EL (cell line): ENCODE results near the gene CEP112.

ENCODE experiments used
- DNase-seq: peaks from one replicate; pipeline ENCODE4 v3.0.0-alpha.2; 2016

CEP112 gene

DNA sequence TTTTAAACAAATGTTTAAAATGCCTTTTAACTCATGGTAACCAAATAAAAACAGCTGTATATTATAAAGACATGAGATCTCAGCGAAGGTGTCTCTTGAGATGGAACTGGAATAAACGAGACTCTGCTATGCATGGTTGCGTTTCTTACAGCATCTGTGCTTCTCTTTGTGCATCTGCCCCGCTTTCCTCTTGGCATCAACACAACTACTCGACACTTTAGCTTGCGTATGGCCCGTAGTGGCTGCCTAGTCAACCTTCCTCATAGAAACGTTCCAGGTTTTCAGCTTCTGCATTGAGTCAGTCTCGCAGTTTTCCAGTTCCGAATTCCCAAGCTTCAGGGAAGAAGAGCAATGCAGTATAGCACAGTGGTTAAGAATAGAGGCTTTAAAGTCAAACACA is 214.9 kb downstream of the CEP112 start:
- no peak for DNase-seq

DNA sequence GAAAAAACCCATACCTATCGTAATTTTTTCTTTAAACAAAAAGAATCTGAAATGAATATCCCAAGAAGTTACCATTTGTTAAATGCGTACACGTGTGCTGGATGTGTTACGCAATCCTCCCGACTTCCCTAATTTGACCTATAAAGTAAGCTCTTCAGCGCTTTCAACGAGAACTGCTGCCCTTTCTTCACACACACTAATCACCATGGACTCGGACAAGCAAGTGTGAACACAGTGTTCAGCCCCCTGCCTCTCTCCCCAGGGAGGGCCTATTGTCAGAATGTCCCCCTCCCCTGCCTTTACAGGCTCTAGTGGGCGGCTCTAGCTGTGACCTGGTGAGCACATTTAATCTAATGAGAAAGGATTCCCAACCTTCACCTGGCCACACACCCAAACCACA is 216.1 kb downstream of the CEP112 start:
- DNase-seq: no peak

DNA sequence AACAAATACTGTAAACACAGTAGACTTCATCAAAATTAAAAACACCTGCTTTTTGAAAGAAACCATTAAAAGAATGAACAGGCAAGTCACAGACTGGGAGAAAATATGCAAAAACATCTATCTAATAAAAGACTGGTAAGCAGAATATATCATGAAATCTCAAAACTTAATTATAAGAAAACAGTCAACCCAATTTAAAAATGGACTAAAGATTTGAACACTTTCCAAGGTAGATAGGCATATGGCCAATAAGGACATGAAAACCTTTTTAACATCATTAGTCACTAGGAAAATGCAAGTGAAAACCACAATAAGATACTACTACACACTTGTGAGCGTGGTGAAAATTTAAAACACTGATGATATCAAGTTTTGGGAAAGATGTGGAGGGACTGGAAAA is 218.7 kb downstream of the CEP112 start:
- DNase-seq: no peak

DNA sequence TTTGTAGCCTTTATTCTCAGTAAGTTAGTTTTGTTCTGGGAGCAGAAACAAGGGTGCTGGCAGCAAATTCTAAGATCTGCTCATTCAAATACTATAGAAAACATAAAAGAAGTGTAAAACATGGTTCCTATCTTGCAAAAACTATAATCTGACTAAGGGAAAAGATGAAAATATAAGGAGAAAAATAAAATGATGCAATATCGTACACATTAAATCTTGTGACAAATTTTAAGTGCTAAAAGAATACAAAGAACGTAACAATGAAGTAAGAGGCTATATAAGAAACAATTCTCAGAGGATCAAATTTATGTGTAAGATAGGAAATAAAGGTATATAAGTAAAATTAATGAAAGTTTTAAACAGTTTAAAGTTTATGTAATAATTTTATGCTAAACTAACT is 224.6 kb downstream of the CEP112 start:
- DNase-seq: no peak

GRCh38 chr17:65966072-65966695 is 225.7 kb downstream of the CEP112 start:
- DNase-seq: no peak

DNA sequence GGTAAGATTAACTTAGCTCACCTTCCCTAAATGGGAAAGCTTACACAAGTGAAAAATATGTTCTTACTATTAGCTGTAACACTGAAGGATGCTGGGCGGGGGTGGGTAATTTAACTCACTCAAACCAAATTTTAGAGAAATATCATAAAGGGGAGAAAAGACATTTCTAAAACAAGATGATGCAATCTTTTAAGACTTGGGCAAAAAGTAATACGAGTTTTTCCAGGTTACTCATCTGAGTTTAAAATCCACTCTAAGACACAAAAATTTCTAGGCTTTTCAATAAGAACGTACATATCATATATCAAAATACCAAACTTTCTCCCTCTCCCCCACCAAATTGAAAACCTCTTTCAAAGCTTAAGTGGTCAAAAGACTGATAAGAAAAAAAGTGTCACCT is 228.8 kb downstream of the CEP112 start:
- DNase-seq: no peak

DNA sequence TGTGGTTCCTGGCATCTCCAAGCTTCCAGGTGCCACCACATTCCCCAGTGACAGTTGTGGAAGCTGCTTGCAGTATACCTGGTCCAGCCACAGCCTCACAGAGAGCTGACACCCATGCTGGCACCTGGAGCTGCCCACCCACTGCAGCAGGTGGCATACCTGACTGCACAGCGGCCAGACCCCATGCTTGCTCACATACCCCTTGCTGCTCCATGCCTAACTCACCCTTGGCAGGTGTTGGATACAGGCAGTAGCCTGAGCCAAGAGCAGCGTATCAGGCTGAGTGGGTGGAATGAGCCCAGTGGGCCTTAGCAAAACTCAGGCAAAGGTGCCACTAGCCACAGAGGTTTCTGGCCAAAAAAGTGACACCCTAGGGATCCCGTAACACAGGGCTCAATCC is 232.3 kb downstream of the CEP112 start:
- no peak for DNase-seq

DNA sequence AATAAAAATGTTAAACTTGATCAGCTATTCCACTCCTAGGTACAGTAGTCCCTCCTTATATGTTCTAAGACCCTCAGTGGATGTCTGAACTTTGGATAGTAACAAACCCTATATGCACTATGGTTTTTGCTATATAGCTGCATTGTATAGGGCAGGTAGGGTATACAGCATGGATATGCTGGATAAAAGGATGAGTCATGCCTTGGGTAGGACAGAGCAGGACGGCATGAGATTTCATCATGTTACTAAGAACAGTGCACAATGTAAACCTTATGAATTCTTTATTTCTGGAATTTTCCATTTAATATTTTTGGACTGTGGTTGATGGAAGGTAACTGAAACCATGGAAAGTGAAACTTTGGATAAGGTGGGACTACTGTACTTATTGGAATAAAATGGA is 235.1 kb downstream of the CEP112 start:
- no peak for DNase-seq

- DNase-seq: no peak
These were observed 237.8 kb downstream of the CEP112 start for GRCh38 chr17:65954148-65954449.

GRCh38 chr17:65953316-65954147 is 238.4 kb downstream of the CEP112 start:
- no peak for DNase-seq

GRCh38 chr17:65952586-65952985 is 239.3 kb downstream of the CEP112 start:
- DNase-seq: no peak

GRCh38 chr17:65952015-65952414 is 239.9 kb downstream of the CEP112 start:
- DNase-seq: no peak

DNA sequence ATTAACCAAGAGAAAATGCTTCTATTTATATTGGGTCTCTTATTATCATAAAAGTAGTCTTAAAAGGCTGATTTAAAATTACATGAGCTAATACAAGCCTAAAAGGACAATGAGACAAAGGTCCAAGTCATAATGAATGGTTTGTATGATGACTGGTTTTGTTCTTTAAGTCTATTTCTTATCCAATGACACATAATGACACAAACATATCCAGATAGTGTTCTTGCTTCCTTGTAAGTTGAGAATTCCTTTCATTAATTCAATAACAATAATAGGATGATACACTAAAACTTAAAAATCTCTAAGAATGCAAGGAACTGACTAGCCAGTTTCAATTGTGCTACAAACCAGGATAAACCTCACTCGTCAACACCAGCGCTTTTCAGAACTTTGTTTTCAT is 244.1 kb downstream of the CEP112 start:
- DNase-seq: no peak

- DNase-seq: no peak
These were observed 249.3 kb downstream of the CEP112 start for GRCh38 chr17:65942592-65942991.

DNA sequence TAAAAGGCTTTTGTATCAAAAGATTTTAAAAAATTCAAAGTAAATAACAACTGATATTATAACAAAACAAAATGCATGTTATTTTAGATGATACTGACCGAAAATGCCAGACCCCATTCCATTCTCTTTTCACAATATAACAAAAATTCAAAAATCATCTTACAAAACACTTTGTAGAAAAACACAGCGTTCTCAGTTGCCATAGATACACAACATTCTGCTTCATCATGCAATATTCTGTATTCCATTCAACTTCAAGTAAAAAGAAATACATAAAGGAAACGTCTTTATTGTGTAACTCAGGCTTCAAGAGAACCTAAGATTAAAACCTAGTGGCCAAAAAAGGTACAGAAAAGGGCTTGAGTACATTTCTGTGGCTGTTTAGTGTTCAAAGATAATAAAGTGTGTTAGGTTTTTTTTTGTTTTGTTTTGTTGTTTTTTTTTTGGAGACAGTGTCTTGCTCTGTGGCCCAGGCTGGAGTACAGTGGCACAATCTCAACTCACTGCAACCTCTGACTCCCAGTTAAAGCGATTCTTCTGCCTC is 250.5 kb downstream of the CEP112 start:
- DNase-seq: no peak

- DNase-seq: peak; percentile 13
These were observed 255.9 kb downstream of the CEP112 start for GRCh38 chr17:65936013-65936412.

DNA sequence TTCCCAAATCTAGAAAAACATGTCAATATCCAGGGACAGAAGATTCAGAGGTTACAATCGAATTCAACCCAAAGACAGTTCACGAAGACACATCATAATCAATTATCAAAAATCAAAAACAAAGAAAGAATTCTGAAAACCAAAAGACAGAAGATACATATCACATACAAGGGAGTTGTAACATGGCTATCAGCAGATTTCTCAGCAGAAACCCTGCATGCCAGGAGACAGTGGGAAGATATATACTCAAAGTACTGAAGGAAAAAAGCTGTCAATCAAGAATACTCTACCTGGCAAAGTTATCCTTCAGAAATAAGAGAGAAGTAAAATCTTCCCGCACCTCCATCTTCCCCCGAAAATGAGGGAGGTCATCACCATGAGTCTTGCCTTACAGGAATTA is 258.6 kb downstream of the CEP112 start:
- no peak for DNase-seq

DNA sequence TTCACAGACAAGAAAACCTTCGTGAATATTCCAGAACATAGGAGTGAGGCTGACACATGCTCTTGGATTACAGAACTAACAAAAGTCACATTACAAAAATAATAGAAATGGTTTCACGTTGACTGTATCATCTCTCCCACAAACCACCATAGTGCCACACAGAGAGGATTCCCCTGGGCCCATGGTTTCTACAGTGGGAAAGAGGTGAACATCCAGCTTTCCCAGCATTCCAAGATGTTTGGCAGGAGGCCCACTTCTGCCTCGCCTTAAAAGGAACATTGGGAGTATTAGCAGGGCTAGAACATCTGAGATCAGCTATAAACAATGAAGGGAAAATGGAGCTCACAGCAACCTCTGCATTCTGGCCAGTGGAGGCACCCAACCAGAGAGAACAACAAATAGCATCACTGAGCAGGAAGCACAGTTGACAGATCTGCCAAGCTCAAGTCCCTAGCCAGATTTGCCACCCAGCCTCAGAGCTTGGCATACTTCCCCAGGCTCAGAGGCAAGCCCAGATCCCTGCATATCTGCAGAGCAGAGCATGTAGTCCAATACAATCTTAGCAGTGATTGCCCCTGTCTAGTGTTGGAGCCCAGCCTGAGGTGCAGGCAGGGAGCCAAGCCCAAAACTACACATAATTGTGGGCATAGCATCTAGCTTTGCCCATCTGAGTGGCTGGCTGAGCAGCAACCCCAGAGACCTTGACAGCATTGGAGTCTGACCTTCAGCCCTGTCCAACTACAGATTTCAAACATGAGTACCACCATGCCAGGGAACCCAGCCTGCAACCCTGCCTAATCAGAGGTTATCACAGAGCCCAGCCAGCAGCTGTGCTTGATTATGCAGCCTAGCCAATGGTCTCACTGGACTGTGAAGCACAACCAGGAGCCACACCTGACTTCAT is 260.4 kb downstream of the CEP112 start:
- DNase-seq: peak; percentile 31

GRCh38 chr17:65930140-65930730 is 261.7 kb downstream of the CEP112 start:
- DNase-seq: peak; percentile 3

- no peak for DNase-seq
These were observed 265.3 kb downstream of the CEP112 start for GRCh38 chr17:65926599-65926998.

DNA sequence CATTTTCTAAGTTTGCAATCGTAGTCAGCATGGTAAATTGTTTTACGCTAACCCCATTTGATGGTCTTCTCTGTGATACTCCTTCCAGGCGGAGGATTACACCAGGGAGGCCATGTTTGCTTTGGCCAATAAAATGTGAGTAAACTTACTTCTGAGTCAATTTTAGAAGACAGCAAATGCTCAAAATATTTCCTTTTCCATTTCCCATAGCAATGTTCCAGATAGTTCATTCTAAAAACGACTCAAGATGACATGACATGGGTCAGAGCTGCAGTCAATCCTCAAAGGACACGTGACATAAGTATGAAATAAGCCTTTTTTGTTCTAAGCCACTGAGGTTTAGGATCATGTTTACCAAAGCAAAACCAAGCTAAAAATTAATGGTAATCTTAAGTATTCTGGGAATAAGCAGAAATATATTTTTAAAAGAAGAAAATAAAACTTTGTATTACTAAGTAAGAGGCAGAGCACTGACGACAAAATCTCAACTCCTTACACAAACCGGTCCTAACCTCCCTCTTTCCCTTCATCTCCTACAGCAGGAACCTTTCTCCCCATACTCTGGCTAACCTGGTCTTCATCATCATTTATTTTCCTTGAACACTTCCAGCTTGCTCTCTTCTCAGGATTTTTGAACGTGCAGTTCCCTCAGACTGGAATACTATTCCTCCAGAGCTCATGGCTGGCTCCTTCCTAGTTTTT is 266.2 kb downstream of the CEP112 start:
- no peak for DNase-seq

GRCh38 chr17:65920996-65921395 is 270.9 kb downstream of the CEP112 start:
- no peak for DNase-seq
